ENCODE measurements around the gene NID1. TPM values are rescaled to one million over a fixed set of nuclear protein-coding genes. Genes with fewer than 3 reads are reported as not detected.

Gene NID1
- total and polyA plus RNA-seq, 4 donors = 15.4 to 151 (median 45.1) TPM

GRCh38 chr1:235998812-235999211 is 66.1 kb downstream of the NID1 start:
- 56 to 70% methylated on average over 6 of the region's 6 CpGs for WGBS, 2 donors
- H3K27ac ChIP-seq (ENCODE audit: low read depth in 1 of 2, low read length in 1 of 2) = peak overlapping the region in 1 of 2 donors; percentile 67
- H3K9ac ChIP-seq (ENCODE audit: insufficient read depth in 1 of 2, low read length in 2 of 2) = no peak overlapping the region
- DNase-seq (no peak), ATAC-seq (ENCODE audit: insufficient read depth, low FRiP score) (no peak)
- H3K27me3 ChIP-seq (ENCODE audit: control insufficient read depth in 3 of 3, insufficient read depth in 3 of 3, low read length in 2 of 3) = no peaks in the 10 kb centered on the region
- H3K36me3 ChIP-seq (ENCODE audit: control insufficient read depth in 4 of 4, insufficient read depth in 4 of 4, low read length in 4 of 4) = peaks cover under 1 to 14% (median 8%) of the 10 kb centered on the region in 4 donors
- peaks cover 0 to 7% (median 0%) of the 10 kb centered on the region in 5 donors for H3K4me1 ChIP-seq (ENCODE audit: control insufficient read depth in 5 of 5, insufficient read depth in 5 of 5, low read length in 5 of 5)
- no peak overlapping the region for H3K4me3 ChIP-seq
- TF ChIP-seq, protein P1, sequence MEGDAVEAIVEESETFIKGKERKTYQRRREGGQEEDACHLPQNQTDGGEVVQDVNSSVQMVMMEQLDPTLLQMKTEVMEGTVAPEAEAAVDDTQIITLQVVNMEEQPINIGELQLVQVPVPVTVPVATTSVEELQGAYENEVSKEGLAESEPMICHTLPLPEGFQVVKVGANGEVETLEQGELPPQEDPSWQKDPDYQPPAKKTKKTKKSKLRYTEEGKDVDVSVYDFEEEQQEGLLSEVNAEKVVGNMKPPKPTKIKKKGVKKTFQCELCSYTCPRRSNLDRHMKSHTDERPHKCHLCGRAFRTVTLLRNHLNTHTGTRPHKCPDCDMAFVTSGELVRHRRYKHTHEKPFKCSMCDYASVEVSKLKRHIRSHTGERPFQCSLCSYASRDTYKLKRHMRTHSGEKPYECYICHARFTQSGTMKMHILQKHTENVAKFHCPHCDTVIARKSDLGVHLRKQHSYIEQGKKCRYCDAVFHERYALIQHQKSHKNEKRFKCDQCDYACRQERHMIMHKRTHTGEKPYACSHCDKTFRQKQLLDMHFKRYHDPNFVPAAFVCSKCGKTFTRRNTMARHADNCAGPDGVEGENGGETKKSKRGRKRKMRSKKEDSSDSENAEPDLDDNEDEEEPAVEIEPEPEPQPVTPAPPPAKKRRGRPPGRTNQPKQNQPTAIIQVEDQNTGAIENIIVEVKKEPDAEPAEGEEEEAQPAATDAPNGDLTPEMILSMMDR (IDR thresholded peaks at IDR 0.05; ENCODE audit: control extremely low read depth, extremely low read depth) = no peak
- no peaks in the 10 kb centered on the region for H3K9me3 ChIP-seq (ENCODE audit: control insufficient read depth in 4 of 4, insufficient read depth in 3 of 4, low read length in 3 of 4)

GRCh38 chr1:235997931-235998330 is 67.0 kb downstream of the NID1 start:
- WGBS, 2 donors = 83 to 89% methylated on average over 5 of the region's 5 CpGs
- Histone ChIP-seq H3K4me1 (ENCODE audit: control insufficient read depth in 5 of 5, insufficient read depth in 5 of 5, low read length in 5 of 5) (peaks cover 0 to 7% (median 0%) of the 10 kb centered on the region in 5 donors), H3K27ac (ENCODE audit: low read depth in 1 of 2, low read length in 1 of 2) (no peak overlapping the region), H3K4me3 (no peak overlapping the region), H3K9me3 (ENCODE audit: control insufficient read depth in 4 of 4, insufficient read depth in 3 of 4, low read length in 3 of 4) (no peaks in the 10 kb centered on the region), H3K27me3 (ENCODE audit: control insufficient read depth in 3 of 3, insufficient read depth in 3 of 3, low read length in 2 of 3) (no peaks in the 10 kb centered on the region), H3K9ac (ENCODE audit: insufficient read depth in 1 of 2, low read length in 2 of 2) (no peak overlapping the region), H3K36me3 (ENCODE audit: control insufficient read depth in 4 of 4, insufficient read depth in 4 of 4, low read length in 4 of 4) (peaks cover 6 to 16% (median 10%) of the 10 kb centered on the region in 4 donors)
- ATAC-seq (ENCODE audit: insufficient read depth, low FRiP score) (no peak), DNase-seq (no peak)
- TF ChIP-seq, protein P1 (IDR thresholded peaks at IDR 0.05; ENCODE audit: control extremely low read depth, extremely low read depth) = no peak

GRCh38 chr1:235997049-235997448 is 67.8 kb downstream of the NID1 start:
- Histone ChIP-seq H3K36me3 (ENCODE audit: control insufficient read depth in 4 of 4, insufficient read depth in 4 of 4, low read length in 4 of 4) (peaks cover 6 to 21% (median 12%) of the 10 kb centered on the region in 4 donors), H3K9me3 (ENCODE audit: control insufficient read depth in 4 of 4, insufficient read depth in 3 of 4, low read length in 3 of 4) (no peaks in the 10 kb centered on the region), H3K4me3 (no peak overlapping the region), H3K27me3 (ENCODE audit: control insufficient read depth in 3 of 3, insufficient read depth in 3 of 3, low read length in 2 of 3) (no peaks in the 10 kb centered on the region), H3K27ac (ENCODE audit: low read depth in 1 of 2, low read length in 1 of 2) (no peak overlapping the region), H3K4me1 (ENCODE audit: control insufficient read depth in 5 of 5, insufficient read depth in 5 of 5, low read length in 5 of 5) (peaks cover 0 to 6% (median 0%) of the 10 kb centered on the region in 5 donors), H3K9ac (ENCODE audit: insufficient read depth in 1 of 2, low read length in 2 of 2) (no peak overlapping the region)
- DNase-seq (no peak), ATAC-seq (ENCODE audit: insufficient read depth, low FRiP score) (no peak)
- 50 to 76% methylated on average over 5 of the region's 5 CpGs for WGBS, 2 donors
- TF ChIP-seq, protein P1 (IDR thresholded peaks at IDR 0.05; ENCODE audit: control extremely low read depth, extremely low read depth) = no peak

All from lung (tissue), 12 donors.